ENCODE data around the gene AGER.

- TF ChIP-seq ZNF626 (tag by site-specific recombination; IDR thresholded peaks at IDR 0.05) (no peak), ZBTB49 (tag by site-specific recombination; IDR thresholded peaks at IDR 0.05; ENCODE audit: low read depth) (no peak), CTCF (tag by site-specific recombination; IDR thresholded peaks at IDR 0.05) (no peak)
These were observed 9.6 kb downstream of the AGER start for GRCh38 chr6:32174416-32174815.
